Stomach smooth muscle (tissue), 2 donors: Measurements from ENCODE around the gene HHAT.
"Not testable (repeated sequence)": the region's sequence is repeated elsewhere in the genome, so short reads cannot be mapped to it uniquely, and the experiment has no call there.

Experiments used
- H3K27ac ChIP-seq: one replicate; pipeline ENCODE4 v1.7.0; 2013; ENCODE audit warnings: mild to moderate bottlenecking, low read length, inconsistent platforms
- H3K27me3 ChIP-seq, 2 donors: one replicate each; pipeline ENCODE4 v1.7.0; 2013; ENCODE audit warnings: low read length in 2 of 2; ENCODE audit not compliant: insufficient read depth in 2 of 2, control insufficient read depth in 1 of 2
- H3K36me3 ChIP-seq, 2 donors: one replicate each; pipeline ENCODE4 v1.7.0; 2013; ENCODE audit warnings: low read length in 2 of 2; ENCODE audit not compliant: control insufficient read depth in 2 of 2, insufficient read depth in 2 of 2
- H3K4me1 ChIP-seq: one replicate; pipeline ENCODE4 v1.7.0; 2013; ENCODE audit warnings: low read length; ENCODE audit not compliant: control insufficient read depth, insufficient read depth
- H3K4me3 ChIP-seq, 2 donors: one replicate each; pipeline ENCODE4 v1.7.0; 2013; ENCODE audit warnings: low read length in 2 of 2
- H3K9ac ChIP-seq, 2 donors: one replicate each; pipeline ENCODE4 v1.7.0; 2013; ENCODE audit warnings: low read length in 2 of 2, mild to moderate bottlenecking in 1 of 2
- H3K9me3 ChIP-seq, 2 donors: one replicate each; pipeline ENCODE4 v1.7.0; 2013; ENCODE audit warnings: low read length in 2 of 2; ENCODE audit not compliant: control insufficient read depth in 2 of 2
- donor health status: healthy.
- donor health status: Pancreatic carcinoma.

The HHAT gene

DNA sequence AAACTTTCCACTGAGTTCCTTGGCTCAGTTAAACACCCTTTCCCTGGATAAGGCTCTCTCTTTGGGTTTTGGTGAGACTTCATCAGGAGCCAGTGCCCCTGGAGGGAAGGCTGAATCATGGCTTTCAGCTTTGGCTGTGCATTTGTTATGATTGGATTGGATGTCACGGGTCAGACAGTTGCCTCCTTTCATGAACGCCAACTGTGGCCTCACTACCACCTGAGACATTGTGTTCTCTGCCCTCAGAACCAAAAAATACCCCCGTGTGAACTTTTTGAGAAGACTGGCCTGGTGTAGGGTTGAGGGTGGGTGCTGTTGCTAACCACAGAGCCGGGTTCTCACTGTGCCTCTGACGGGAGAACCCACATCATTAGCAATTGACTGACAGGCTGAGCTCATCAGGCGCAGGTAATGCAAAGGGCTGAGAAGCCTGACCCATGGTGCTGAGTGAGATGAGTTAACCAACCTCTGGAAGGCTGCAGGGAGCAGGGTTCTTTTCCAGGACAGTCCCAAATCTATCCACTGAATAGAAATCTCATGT lies 65.6 kb downstream of the HHAT start:
- no peak overlapping the region for H3K4me3 ChIP-seq
- H3K27me3 ChIP-seq: no peaks in the 10 kb centered on the region
- H3K9ac ChIP-seq: no peak overlapping the region
- H3K36me3 ChIP-seq: no peaks in the 10 kb centered on the region
- H3K9me3 ChIP-seq: no peaks in the 10 kb centered on the region
- no peak overlapping the region for H3K27ac ChIP-seq
- H3K4me1 ChIP-seq: no peaks in the 10 kb centered on the region

DNA sequence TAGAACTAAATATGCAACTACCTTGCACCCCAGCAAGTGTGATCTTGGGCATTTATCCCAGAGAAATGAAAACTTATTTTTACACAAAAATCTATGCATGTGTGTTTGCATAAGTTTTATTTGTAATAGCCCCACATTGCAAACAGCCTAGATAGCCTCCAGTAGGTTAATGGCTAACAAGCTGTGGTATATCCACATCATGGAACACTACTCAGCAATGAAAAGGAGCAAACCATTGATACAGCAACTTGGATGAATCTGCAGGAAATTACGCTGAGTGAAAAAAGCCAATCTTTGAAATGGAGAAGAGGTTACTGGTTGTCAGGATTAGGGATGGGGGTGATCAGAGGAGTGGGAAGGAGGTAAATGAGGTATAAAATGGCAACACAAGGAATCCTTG lies 67.8 kb downstream of the HHAT start:
- H3K36me3 ChIP-seq: no peaks in the 10 kb centered on the region
- no peaks in the 10 kb centered on the region for H3K27me3 ChIP-seq
- no peak overlapping the region for H3K9ac ChIP-seq
- no peaks in the 10 kb centered on the region for H3K9me3 ChIP-seq
- no peak overlapping the region for H3K4me3 ChIP-seq
- no peak overlapping the region for H3K27ac ChIP-seq
- H3K4me1 ChIP-seq: peaks cover 2% of the 10 kb centered on the region

DNA sequence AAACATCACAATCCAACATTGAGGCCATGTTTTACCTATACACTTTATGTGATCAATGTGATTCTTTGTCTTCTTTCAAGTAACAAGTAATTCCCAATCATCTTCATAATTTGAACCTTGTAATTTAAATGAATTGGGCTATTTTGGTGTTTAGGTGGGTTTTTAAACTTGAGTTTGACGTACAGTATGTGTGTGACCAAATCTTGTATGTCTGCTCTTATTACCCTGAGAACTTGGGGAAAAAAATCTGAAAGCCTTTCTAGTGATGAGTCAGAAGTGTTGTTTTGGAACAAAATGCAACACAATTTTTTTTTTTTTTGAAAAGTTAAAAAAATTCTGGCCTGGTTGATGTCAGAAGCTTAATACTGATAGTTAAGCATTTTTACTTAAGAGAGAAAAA lies 68.5 kb downstream of the HHAT start:
- H3K4me1 ChIP-seq: peaks cover 2% of the 10 kb centered on the region
- no peak overlapping the region for H3K9ac ChIP-seq
- no peaks in the 10 kb centered on the region for H3K27me3 ChIP-seq
- no peak overlapping the region for H3K4me3 ChIP-seq
- no peaks in the 10 kb centered on the region for H3K9me3 ChIP-seq
- H3K36me3 ChIP-seq: no peaks in the 10 kb centered on the region
- H3K27ac ChIP-seq: no peak overlapping the region

DNA sequence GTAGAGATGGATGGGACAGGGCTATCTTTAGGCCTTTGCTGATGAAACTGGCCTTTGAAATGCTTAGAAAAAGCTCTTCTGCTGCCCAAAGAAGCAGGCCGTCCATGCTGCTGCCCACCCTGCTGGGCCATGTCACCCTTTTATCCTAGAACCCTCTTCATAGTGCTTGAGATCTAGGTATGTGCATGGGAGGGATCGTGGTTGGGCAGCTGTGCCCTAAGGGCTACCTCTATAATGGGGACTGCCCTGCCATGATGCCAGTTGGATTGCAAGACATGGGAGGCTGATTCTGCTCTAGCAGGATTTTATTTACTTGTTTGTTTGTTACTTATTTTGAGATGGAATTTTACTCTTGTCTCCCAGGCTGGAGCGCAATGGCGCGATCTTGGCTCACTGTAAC lies 69.0 kb downstream of the HHAT start:
- H3K4me1 ChIP-seq: peaks cover 2% of the 10 kb centered on the region
- H3K27ac ChIP-seq: no peak overlapping the region
- H3K4me3 ChIP-seq: no peak overlapping the region
- H3K9ac ChIP-seq: no peak overlapping the region
- H3K36me3 ChIP-seq: no peaks in the 10 kb centered on the region
- H3K27me3 ChIP-seq: no peaks in the 10 kb centered on the region
- no peaks in the 10 kb centered on the region for H3K9me3 ChIP-seq

DNA sequence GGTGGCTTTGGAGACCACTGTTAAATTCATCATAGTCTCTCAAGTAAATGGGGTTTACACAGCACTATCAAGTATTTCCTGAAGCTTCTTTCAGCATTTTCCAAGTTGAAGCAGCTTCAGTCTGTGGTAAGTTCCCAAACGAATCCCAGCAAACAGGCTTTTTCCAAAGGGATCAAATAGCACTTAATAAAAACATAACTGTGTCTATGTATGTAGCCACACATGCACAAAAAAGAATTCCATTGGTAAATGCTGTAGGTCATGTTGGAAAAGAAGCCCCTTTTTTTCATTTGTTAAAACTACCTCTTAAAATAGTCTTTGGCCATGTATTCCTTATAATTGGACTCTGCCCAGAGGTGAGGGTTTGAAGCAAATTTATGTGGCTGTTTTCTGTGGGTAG lies 69.8 kb downstream of the HHAT start:
- Histone ChIP-seq H3K9me3 (no peaks in the 10 kb centered on the region), H3K4me3 (no peak overlapping the region), H3K9ac (no peak overlapping the region), H3K27ac (no peak overlapping the region), H3K4me1 (peaks cover 2% of the 10 kb centered on the region), H3K27me3 (no peaks in the 10 kb centered on the region), H3K36me3 (no peaks in the 10 kb centered on the region)

DNA sequence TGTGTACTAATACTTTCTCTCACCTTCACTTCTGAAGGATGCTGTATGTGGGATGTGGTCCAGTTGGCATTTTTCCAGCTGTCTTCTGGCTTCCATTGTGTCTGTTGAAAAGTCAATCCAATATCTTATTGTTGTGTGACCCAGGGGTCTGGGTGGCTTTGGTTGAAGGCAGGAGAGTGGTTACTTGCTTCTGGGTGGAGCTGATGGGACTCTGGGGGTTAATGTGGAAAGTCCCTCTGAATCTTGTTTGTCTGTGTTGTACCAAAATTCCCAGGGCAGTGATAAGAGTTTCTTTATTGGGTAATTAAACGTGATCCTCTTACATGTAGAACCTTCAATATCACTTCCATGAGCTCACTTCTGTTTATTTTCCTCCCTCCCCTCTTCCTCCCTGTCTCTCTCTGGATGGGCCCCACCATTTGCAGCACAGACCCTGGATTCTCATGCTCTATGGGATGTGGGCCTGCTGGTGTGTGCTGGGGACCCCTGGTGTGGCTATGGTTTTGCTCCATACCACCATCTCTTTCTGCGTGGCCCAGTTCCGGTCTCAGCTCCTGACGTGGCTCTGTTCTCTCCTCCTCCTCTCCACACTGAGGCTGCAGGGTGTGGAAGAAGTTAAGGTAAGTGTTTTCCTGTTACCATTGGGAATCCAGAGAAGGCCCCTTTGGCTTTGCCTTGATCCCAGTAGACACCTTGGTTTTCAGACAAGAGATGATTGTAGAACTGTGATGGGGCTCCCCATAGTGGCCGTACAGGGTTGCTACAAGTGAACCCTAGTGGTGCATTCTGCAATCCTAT lies 71.5 kb downstream of the HHAT start:
- no peak overlapping the region for H3K9ac ChIP-seq
- no peaks in the 10 kb centered on the region for H3K27me3 ChIP-seq
- no peaks in the 10 kb centered on the region for H3K36me3 ChIP-seq
- H3K9me3 ChIP-seq: no peaks in the 10 kb centered on the region
- H3K4me1 ChIP-seq: peaks cover 2% of the 10 kb centered on the region
- no peak overlapping the region for H3K4me3 ChIP-seq
- no peak overlapping the region for H3K27ac ChIP-seq

DNA sequence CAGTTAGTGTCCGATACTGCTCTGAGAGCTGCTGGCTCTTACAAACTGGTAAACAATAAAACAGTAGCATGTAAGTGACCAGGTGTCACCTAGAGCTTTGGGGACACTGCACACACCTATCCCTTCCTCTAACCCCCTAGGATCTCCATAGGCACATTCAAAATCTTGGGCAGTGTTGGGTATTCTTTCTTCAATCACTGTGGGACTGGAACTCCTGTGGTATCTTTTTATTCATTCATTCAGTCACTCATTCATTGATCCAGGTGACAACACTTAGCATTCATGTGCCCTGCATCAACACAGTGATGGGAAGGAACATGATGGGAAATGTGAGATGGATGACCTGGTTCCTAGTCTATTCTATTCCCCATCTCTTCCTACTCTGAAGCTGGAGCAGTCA lies 73.9 kb downstream of the HHAT start:
- Histone ChIP-seq H3K9ac (no peak overlapping the region), H3K9me3 (no peaks in the 10 kb centered on the region), H3K4me1 (peaks cover 2% of the 10 kb centered on the region), H3K36me3 (no peaks in the 10 kb centered on the region), H3K4me3 (no peak overlapping the region), H3K27ac (no peak overlapping the region), H3K27me3 (no peaks in the 10 kb centered on the region)

DNA sequence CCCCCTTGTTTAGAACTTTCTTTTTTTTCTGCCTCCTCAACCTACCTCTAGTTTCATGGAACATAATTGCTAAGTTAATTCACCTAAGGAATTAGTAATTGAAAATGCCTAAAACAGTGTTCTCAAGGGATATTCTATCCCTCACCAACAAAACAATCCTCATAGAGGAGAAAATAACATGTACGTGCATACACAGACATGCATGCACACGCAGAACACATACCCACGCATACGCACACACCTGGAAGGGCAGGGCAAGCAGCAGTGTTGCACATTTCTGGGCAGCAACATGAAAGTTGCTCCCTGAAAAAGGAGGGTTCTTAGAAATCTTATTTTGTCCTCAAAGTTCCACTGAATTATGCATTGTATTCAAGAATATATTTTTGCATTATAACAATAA lies 76.6 kb downstream of the HHAT start:
- peaks cover 2% of the 10 kb centered on the region for H3K4me1 ChIP-seq
- no peaks in the 10 kb centered on the region for H3K27me3 ChIP-seq
- no peaks in the 10 kb centered on the region for H3K36me3 ChIP-seq
- H3K27ac ChIP-seq: no peak overlapping the region
- no peak overlapping the region for H3K9ac ChIP-seq
- H3K9me3 ChIP-seq: no peaks in the 10 kb centered on the region
- no peak overlapping the region for H3K4me3 ChIP-seq

DNA sequence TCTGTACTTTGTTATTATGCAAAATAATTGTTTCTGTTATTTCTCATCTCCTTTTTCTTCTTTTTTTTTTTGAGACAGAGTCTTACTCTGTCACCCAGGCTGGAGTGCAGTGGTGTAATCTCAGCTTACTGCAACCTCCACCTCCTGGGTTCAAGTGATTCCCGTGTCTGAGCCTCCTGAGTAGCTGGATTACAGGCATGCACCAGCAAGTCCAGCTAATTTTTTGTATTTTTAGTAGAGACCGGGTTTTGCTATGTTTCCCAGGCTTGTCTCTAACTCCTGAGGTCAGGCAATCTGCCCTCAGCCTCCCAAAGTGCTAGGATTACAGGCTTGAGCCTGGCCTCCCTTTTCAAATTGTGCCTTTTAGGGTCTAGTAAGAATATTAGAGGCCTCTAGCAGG lies 77.6 kb downstream of the HHAT start:
- H3K27ac ChIP-seq: not testable (repeated sequence)

DNA sequence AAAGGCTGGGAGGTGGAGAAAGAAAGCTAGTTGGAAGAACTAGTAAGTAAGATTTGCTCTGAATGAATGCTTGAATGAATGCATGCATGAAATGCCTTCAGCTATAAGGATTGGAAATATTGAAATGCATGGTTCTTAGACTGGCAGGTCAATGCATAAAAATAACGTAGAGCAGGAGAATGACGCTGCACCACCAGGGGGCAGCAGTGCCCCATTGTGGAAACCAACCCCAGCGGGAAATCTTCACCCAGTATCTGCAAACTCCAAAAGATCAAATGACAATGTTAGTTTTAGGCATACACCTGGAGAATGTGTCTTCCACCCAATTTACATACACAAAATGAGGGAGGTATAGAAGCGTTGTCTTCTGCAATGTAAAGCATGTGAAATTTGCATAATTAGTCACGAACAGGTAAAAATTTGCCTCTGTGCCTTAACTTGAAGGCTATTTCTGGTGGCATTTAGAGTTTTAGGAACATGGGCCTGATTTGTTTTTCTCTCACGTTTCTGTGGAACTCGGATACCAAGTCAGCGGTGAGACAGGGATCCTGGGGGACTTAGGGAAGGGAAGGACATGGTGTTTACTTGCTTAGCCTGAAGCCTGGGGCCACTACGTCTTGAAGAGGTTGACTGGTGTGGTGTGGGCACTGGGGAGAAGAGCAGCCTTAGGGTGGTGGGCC lies 78.6 kb downstream of the HHAT start:
- peaks cover 0 to 2% of the 10 kb centered on the region in 2 donors for H3K36me3 ChIP-seq
- H3K27me3 ChIP-seq: no peaks in the 10 kb centered on the region
- no peak overlapping the region for H3K27ac ChIP-seq
- H3K4me3 ChIP-seq: no peak overlapping the region
- no peaks in the 10 kb centered on the region for H3K4me1 ChIP-seq
- no peak overlapping the region for H3K9ac ChIP-seq
- no peaks in the 10 kb centered on the region for H3K9me3 ChIP-seq

More for the DNA sequence above, 77.6 kb downstream of the HHAT start:
- H3K27me3 ChIP-seq, H3K4me3 ChIP-seq, H3K4me1 ChIP-seq, H3K9ac ChIP-seq, H3K36me3 ChIP-seq, H3K9me3 ChIP-seq: not testable (repeated sequence)

DNA sequence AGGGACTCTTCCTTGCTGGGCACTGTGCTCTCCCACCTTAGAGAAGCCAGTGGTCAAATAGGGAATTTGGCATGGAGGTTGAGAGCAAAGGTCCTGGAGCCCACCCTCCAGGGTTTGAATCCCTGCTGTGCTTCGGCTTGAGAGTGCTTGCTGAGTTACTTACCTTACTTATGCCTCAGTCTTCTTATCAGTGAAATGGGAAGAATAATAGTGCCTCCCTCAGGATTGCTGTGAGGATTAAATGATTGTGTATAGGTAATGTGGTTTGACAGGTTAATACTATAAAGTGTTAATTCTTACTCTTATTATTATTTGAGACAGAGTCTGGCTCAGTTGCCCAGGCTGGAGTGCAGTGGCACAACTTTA lies 79.2 kb downstream of the HHAT start:
- H3K27me3 ChIP-seq: no peaks in the 10 kb centered on the region
- H3K4me1 ChIP-seq: no peaks in the 10 kb centered on the region
- no peak overlapping the region for H3K9ac ChIP-seq
- no peak overlapping the region for H3K27ac ChIP-seq
- peaks cover 0 to 2% of the 10 kb centered on the region in 2 donors for H3K36me3 ChIP-seq
- no peaks in the 10 kb centered on the region for H3K9me3 ChIP-seq
- no peak overlapping the region for H3K4me3 ChIP-seq
